ENCODE measurements around the gene SLC25A51. TPM values are rescaled to one million over a fixed set of nuclear protein-coding genes. Genes with fewer than 3 reads are reported as not detected.

SLC25A51 gene
- total and polyA plus RNA-seq, 7 experiments from 2014 or later, result 10.8 to 37.8 (median 23.0) TPM

- Histone ChIP-seq H3K9me3 (ENCODE audit: control insufficient read depth in 2 of 3, low read length in 3 of 3) (no peaks in the 10 kb centered on the region), H3K36me3 (ENCODE audit: control insufficient read depth in 2 of 3, insufficient read depth in 3 of 3, low read length in 3 of 3) (no peaks in the 10 kb centered on the region), H3K4me3 (ENCODE audit: low read length) (no peak overlapping the region), H3K27me3 (ENCODE audit: control insufficient read depth in 2 of 2, insufficient read depth in 2 of 2, low read length in 2 of 2) (no peaks in the 10 kb centered on the region), H3K4me1 (ENCODE audit: control insufficient read depth in 2 of 2, insufficient read depth in 2 of 2, low read length in 2 of 2) (no peaks in the 10 kb centered on the region), H3K27ac (ENCODE audit: low read depth, low read length) (no peak overlapping the region)
- Mint-ChIP-seq H3K27ac (no peak overlapping the region), H3K4me1 (peaks cover 0 to 3% (median 0%) of the 10 kb centered on the region in 7 donors), H3K36me3 (peaks cover 0 to 11% (median 0%) of the 10 kb centered on the region in 5 donors), H3K9me3 (no peaks in the 10 kb centered on the region), H3K4me3 (no peak overlapping the region), H3K27me3 (no peaks in the 10 kb centered on the region)
- POLR2A ChIA-PET, result no interaction called here
- intact Hi-C loops (cut with micrococcal nuclease), result no loop called here
- ATAC-seq, result no peak
- CTCF ChIA-PET, result no interaction called here
- DNase-seq, result no peak
These were observed 44.6 kb upstream of the SLC25A51 start for GRCh38 chr9:37948417-37948980.

GRCh38 chr9:37947977-37948376 lies 44.0 kb upstream of the SLC25A51 start:
- Mint-ChIP-seq H3K27me3 (no peaks in the 10 kb centered on the region), H3K4me3 (no peak overlapping the region), H3K36me3 (peaks cover 0 to 11% (median 0%) of the 10 kb centered on the region in 5 donors), H3K4me1 (no peaks in the 10 kb centered on the region), H3K9me3 (no peaks in the 10 kb centered on the region), H3K27ac (peak overlapping the region in 1 of 9 donors; percentile 3)
- ATAC-seq (no peak), DNase-seq (no peak)
- Histone ChIP-seq H3K27me3 (ENCODE audit: control insufficient read depth in 2 of 2, insufficient read depth in 2 of 2, low read length in 2 of 2) (no peaks in the 10 kb centered on the region), H3K4me3 (ENCODE audit: low read length) (no peak overlapping the region), H3K4me1 (ENCODE audit: control insufficient read depth in 2 of 2, insufficient read depth in 2 of 2, low read length in 2 of 2) (no peaks in the 10 kb centered on the region), H3K9me3 (ENCODE audit: control insufficient read depth in 2 of 3, low read length in 3 of 3) (no peaks in the 10 kb centered on the region), H3K27ac (ENCODE audit: low read depth, low read length) (no peak overlapping the region), H3K36me3 (ENCODE audit: control insufficient read depth in 2 of 3, insufficient read depth in 3 of 3, low read length in 3 of 3) (no peaks in the 10 kb centered on the region)
- CTCF ChIA-PET, result no interaction called here
- intact Hi-C loops (cut with micrococcal nuclease), result no loop called here
- POLR2A ChIA-PET, result no interaction called here

GRCh38 chr9:37947471-37947870 lies 43.5 kb upstream of the SLC25A51 start:
- Mint-ChIP-seq H3K27ac (no peak overlapping the region), H3K4me3 (no peak overlapping the region), H3K36me3 (peaks cover 0 to 7% (median 0%) of the 10 kb centered on the region in 5 donors), H3K9me3 (no peaks in the 10 kb centered on the region), H3K27me3 (no peaks in the 10 kb centered on the region), H3K4me1 (no peaks in the 10 kb centered on the region)
- Histone ChIP-seq H3K9me3 (ENCODE audit: control insufficient read depth in 2 of 3, low read length in 3 of 3) (no peaks in the 10 kb centered on the region), H3K27me3 (ENCODE audit: control insufficient read depth in 2 of 2, insufficient read depth in 2 of 2, low read length in 2 of 2) (no peaks in the 10 kb centered on the region), H3K4me3 (ENCODE audit: low read length) (no peak overlapping the region), H3K4me1 (ENCODE audit: control insufficient read depth in 2 of 2, insufficient read depth in 2 of 2, low read length in 2 of 2) (no peaks in the 10 kb centered on the region), H3K27ac (ENCODE audit: low read depth, low read length) (no peak overlapping the region), H3K36me3 (ENCODE audit: control insufficient read depth in 2 of 3, insufficient read depth in 3 of 3, low read length in 3 of 3) (no peaks in the 10 kb centered on the region)
- ChIA-PET CTCF (no interaction called here), POLR2A (no interaction called here)
- intact Hi-C loops (cut with micrococcal nuclease), result no loop called here
- no peak for ATAC-seq
- no peak for DNase-seq

DNA sequence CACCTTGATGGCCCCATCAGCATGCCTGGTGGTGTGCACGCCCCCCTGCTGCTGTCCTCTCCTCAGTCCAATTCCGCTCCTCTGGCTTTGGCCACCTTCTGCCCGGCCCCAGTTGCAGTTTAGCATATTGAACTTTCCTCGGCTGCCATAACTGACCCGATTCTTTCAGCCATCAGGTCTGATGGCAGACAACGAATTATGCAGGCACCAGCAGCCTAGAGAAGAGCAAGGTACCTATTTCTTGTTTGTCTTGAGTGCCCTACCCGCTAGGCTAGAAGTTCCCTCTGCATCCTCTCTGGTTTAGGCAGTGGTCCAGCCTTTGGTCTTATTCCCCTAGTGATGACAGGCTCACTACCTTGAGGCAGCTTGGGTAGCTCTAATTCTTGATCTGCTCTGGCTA lies 43.0 kb upstream of the SLC25A51 start:
- no peaks in the 10 kb centered on the region for H3K36me3 ChIP-seq (ENCODE audit: control insufficient read depth in 2 of 3, insufficient read depth in 3 of 3, low read length in 3 of 3)
- H3K27me3 Mint-ChIP-seq, result no peaks in the 10 kb centered on the region
- no peak overlapping the region for H3K27ac Mint-ChIP-seq
- no peaks in the 10 kb centered on the region for H3K4me1 ChIP-seq (ENCODE audit: control insufficient read depth in 2 of 2, insufficient read depth in 2 of 2, low read length in 2 of 2)
- no peak for ATAC-seq
- CTCF ChIA-PET, result no interaction called here
- POLR2A ChIA-PET, result no interaction called here
- no peaks in the 10 kb centered on the region for H3K9me3 Mint-ChIP-seq
- H3K4me1 Mint-ChIP-seq, result no peaks in the 10 kb centered on the region
- peaks cover 0 to 2% (median 0%) of the 10 kb centered on the region in 5 donors for H3K36me3 Mint-ChIP-seq
- H3K4me3 ChIP-seq (ENCODE audit: low read length), result no peak overlapping the region
- DNase-seq, result no peak
- H3K27ac ChIP-seq (ENCODE audit: low read depth, low read length), result no peak overlapping the region
- H3K4me3 Mint-ChIP-seq, result no peak overlapping the region
- intact Hi-C loops (cut with micrococcal nuclease), result no loop called here
- H3K9me3 ChIP-seq (ENCODE audit: control insufficient read depth in 2 of 3, low read length in 3 of 3), result no peaks in the 10 kb centered on the region
- no peaks in the 10 kb centered on the region for H3K27me3 ChIP-seq (ENCODE audit: control insufficient read depth in 2 of 2, insufficient read depth in 2 of 2, low read length in 2 of 2)

DNA sequence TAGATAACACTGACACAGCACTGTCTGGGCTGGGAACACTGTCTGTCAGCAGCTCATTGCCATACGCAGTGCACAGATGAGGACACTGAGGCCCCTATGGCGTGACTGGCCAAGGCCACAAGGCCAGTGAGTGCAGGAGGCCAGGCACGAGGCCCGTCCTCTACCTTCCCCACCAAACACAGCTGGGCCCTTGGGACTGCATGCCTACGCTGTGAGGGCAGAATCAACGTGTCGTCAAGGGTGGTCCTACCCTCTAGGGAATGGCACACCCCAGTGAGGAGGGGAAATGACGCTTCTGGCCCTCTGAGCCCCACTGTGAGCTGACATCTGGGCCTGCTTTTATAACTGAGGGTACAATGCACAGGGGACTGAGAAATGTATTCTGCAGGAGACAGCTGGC lies 42.1 kb upstream of the SLC25A51 start:
- ATAC-seq, result no peak
- no peak for DNase-seq
- H3K27ac ChIP-seq (ENCODE audit: low read depth, low read length), result no peak overlapping the region
- Mint-ChIP-seq H3K27me3 (no peaks in the 10 kb centered on the region), H3K27ac (no peak overlapping the region), H3K4me1 (no peaks in the 10 kb centered on the region), H3K4me3 (no peak overlapping the region), H3K36me3 (no peaks in the 10 kb centered on the region), H3K9me3 (no peaks in the 10 kb centered on the region)
- ChIA-PET POLR2A (no interaction called here), CTCF (no interaction called here)
- H3K27me3 ChIP-seq (ENCODE audit: control insufficient read depth in 2 of 2, insufficient read depth in 2 of 2, low read length in 2 of 2), result no peaks in the 10 kb centered on the region
- H3K4me1 ChIP-seq (ENCODE audit: control insufficient read depth in 2 of 2, insufficient read depth in 2 of 2, low read length in 2 of 2), result no peaks in the 10 kb centered on the region
- no peak overlapping the region for H3K4me3 ChIP-seq (ENCODE audit: low read length)
- no peaks in the 10 kb centered on the region for H3K36me3 ChIP-seq (ENCODE audit: control insufficient read depth in 2 of 3, insufficient read depth in 3 of 3, low read length in 3 of 3)
- H3K9me3 ChIP-seq (ENCODE audit: control insufficient read depth in 2 of 3, low read length in 3 of 3), result no peaks in the 10 kb centered on the region
- intact Hi-C loops (cut with micrococcal nuclease), result no loop called here

GRCh38 chr9:37944671-37945481 lies 40.9 kb upstream of the SLC25A51 start:
- intact Hi-C loops (cut with micrococcal nuclease), result no loop called here
- ATAC-seq, result no peak

DNA sequence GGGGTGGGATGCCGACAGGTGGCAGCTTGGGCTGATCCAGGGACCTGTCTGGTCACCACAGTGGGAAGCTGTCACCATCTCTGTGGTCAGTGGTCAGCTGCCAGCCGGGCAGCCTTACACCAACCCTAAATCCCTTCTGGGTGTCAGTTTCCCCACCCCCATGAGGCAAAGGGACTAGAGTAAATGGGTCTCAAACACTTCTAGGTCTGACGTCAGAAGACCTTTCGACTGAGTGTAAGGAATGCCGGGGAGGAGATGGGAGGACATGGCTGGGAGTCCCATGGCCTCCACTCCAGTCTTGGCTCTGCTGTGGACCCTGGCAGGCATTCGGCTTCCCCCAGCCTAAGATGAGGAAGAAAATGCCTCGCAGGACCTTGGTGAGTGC lies 40.3 kb upstream of the SLC25A51 start:
- Histone ChIP-seq H3K27me3 (ENCODE audit: control insufficient read depth in 2 of 2, insufficient read depth in 2 of 2, low read length in 2 of 2) (no peaks in the 10 kb centered on the region), H3K4me3 (ENCODE audit: low read length) (no peak overlapping the region), H3K9me3 (ENCODE audit: control insufficient read depth in 2 of 3, low read length in 3 of 3) (no peaks in the 10 kb centered on the region), H3K27ac (ENCODE audit: low read depth, low read length) (no peak overlapping the region), H3K36me3 (ENCODE audit: control insufficient read depth in 2 of 3, insufficient read depth in 3 of 3, low read length in 3 of 3) (no peaks in the 10 kb centered on the region), H3K4me1 (ENCODE audit: control insufficient read depth in 2 of 2, insufficient read depth in 2 of 2, low read length in 2 of 2) (no peaks in the 10 kb centered on the region)
- no peaks in the 10 kb centered on the region for H3K36me3 Mint-ChIP-seq
- H3K27me3 Mint-ChIP-seq, result no peaks in the 10 kb centered on the region
- CTCF ChIA-PET, result no interaction called here
- no peak overlapping the region for H3K27ac Mint-ChIP-seq
- H3K4me3 Mint-ChIP-seq, result no peak overlapping the region
- ATAC-seq, result no peak
- intact Hi-C loops (cut with micrococcal nuclease), result no loop called here
- POLR2A ChIA-PET, result no interaction called here
- no peaks in the 10 kb centered on the region for H3K9me3 Mint-ChIP-seq
- H3K4me1 Mint-ChIP-seq, result no peaks in the 10 kb centered on the region
- no peak for DNase-seq

More at GRCh38 chr9:37944671-37945481, 40.9 kb upstream of the SLC25A51 start:
- H3K36me3 ChIP-seq (ENCODE audit: control insufficient read depth in 2 of 3, insufficient read depth in 3 of 3, low read length in 3 of 3), result no peaks in the 10 kb centered on the region
- H3K4me1 ChIP-seq (ENCODE audit: control insufficient read depth in 2 of 2, insufficient read depth in 2 of 2, low read length in 2 of 2), result no peaks in the 10 kb centered on the region
- DNase-seq, result no peak
- H3K27ac Mint-ChIP-seq, result peak overlapping the region in 1 of 9 donors; percentile 9
- H3K27ac ChIP-seq (ENCODE audit: low read depth, low read length), result no peak overlapping the region
- H3K4me3 Mint-ChIP-seq, result no peak overlapping the region
- no peaks in the 10 kb centered on the region for H3K9me3 Mint-ChIP-seq
- H3K36me3 Mint-ChIP-seq, result no peaks in the 10 kb centered on the region
- no peaks in the 10 kb centered on the region for H3K27me3 Mint-ChIP-seq
- no peaks in the 10 kb centered on the region for H3K9me3 ChIP-seq (ENCODE audit: control insufficient read depth in 2 of 3, low read length in 3 of 3)
- no peak overlapping the region for H3K4me3 ChIP-seq (ENCODE audit: low read length)
- no peaks in the 10 kb centered on the region for H3K27me3 ChIP-seq (ENCODE audit: control insufficient read depth in 2 of 2, insufficient read depth in 2 of 2, low read length in 2 of 2)
- POLR2A ChIA-PET, result no interaction called here
- no peaks in the 10 kb centered on the region for H3K4me1 Mint-ChIP-seq
- CTCF ChIA-PET, result no interaction called here
